OCI-LY1 (cell line): ENCODE measurements around the gene MAPK9.

Experiments used
- H2AFZ ChIP-seq: fragments of 200-600 bp; sonication (generic), shearing (Covaris generic); 2 replicates; pipeline ENCODE4 v1.6.0; 2014; ENCODE audit warnings: antibody characterized with exemption, mild to moderate bottlenecking, low read length
- H3F3A ChIP-seq: fragments of 200-600 bp; sonication (generic), shearing (Covaris generic); 2 replicates; pipeline ENCODE4 v1.6.0; 2014; ENCODE audit warnings: mild to moderate bottlenecking, antibody characterized with exemption, low read length, moderate library complexity; ENCODE audit not compliant: insufficient read depth
- H3K27ac ChIP-seq: fragments of 200-600 bp; sonication (generic); 2 replicates; pipeline ENCODE4 v1.5.1; 2014; ENCODE audit warnings: low read length, mixed run types, mild to moderate bottlenecking, low read depth; ENCODE audit not compliant: poor library complexity, severe bottlenecking
- H3K27me3 ChIP-seq: fragments of 200-600 bp; sonication (generic); 2 replicates; pipeline ENCODE4 v1.6.0; 2014; ENCODE audit warnings: antibody characterized with exemption, mild to moderate bottlenecking, low read length, moderate library complexity; ENCODE audit not compliant: insufficient read depth
- H3K36me3 ChIP-seq: fragments of 200-600 bp; sonication (generic); 2 replicates; pipeline ENCODE4 v1.6.1; 2014; ENCODE audit warnings: mild to moderate bottlenecking, antibody characterized with exemption, low read length, moderate library complexity, mixed read lengths; ENCODE audit not compliant: insufficient read depth
- H3K4me1 ChIP-seq: fragments of 200-600 bp; sonication (generic); 2 replicates; pipeline ENCODE4 v1.5.1; 2014; ENCODE audit warnings: mild to moderate bottlenecking, low read length, moderate library complexity; ENCODE audit not compliant: insufficient read depth, severe bottlenecking
- H3K4me2 ChIP-seq: fragments of 200-600 bp; sonication (generic), shearing (Covaris generic); 2 replicates; pipeline ENCODE4 v1.6.1; 2014; ENCODE audit warnings: low read length
- H3K4me3 ChIP-seq: fragments of 200-600 bp; sonication (generic); 2 replicates; pipeline ENCODE4 v1.5.1; 2014; ENCODE audit warnings: low read length, low read depth, mild to moderate bottlenecking, mixed read lengths; ENCODE audit not compliant: poor library complexity, severe bottlenecking
- H3K79me2 ChIP-seq: fragments of 200-600 bp; shearing (Covaris generic); 2 replicates; pipeline ENCODE4 v1.6.1; 2016; ENCODE audit warnings: mixed run types, low read length, mixed read lengths; ENCODE audit not compliant: insufficient read depth
- H3K9ac ChIP-seq: fragments of 200-600 bp; sonication (generic), shearing (Covaris generic); 2 replicates; pipeline ENCODE4 v1.6.1; 2014; ENCODE audit warnings: mild to moderate bottlenecking, low read length, mixed read lengths
- H3K9me2 ChIP-seq: fragments of 200-600 bp; sonication (generic), shearing (Covaris generic); 2 replicates; pipeline ENCODE4 v1.6.1; 2014; ENCODE audit warnings: low read depth, mild to moderate bottlenecking, low read length, mixed read lengths
- H3K9me3 ChIP-seq: fragments of 200-600 bp; shearing (Covaris generic); 2 replicates; pipeline ENCODE4 v1.6.1; 2014; ENCODE audit warnings: low read length, mixed read lengths
- H4K20me1 ChIP-seq: fragments of 200-600 bp; sonication (generic), shearing (Covaris generic); 2 replicates; pipeline ENCODE4 v1.6.0; 2016; ENCODE audit warnings: mild to moderate bottlenecking, low read length; ENCODE audit not compliant: insufficient read depth
- EZH2 ChIP-seq: fragments of 200-600 bp; sonication (generic), shearing (Covaris generic); IDR thresholded peaks from 2 replicates; pipeline ENCODE4 v1.8.0; 2017; ENCODE audit warnings: borderline replicate concordance, mixed run types, mild to moderate bottlenecking, antibody characterized with exemption, low read length, moderate library complexity, mixed read lengths
- TF ChIP-seq, protein P1 (sequence below): fragments of 200-600 bp; sonication (generic), shearing (Covaris generic); IDR thresholded peaks from 2 replicates; pipeline ENCODE4 v1.5.1; 2017; ENCODE audit warnings: mild to moderate bottlenecking, antibody characterized with exemption, low read length, moderate library complexity, mixed read lengths

MAPK9 gene

DNA sequence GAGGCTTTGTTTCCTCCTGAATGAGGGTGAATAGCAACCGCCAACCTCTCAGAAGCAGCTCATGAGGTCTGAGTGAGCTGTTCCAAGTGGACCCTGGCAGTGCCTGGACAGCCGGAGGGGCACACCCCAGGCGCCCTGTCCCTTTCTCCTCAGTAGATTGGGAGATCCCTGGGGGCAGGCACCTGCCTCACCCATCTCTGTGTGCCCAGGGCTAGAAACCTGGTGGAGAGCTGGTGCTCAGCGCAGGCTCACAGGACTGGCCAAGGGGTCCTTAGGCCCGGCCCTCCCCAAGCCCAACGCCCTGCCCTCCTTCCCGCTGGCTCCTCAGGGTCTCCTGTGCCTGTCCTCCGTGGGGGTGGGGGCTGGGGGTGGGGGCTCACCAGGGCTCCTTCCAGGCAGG, 14.9 kb upstream of the MAPK9 start:
- no peak overlapping the region for H2AFZ ChIP-seq
- no peaks in the 10 kb centered on the region for H3K9me2 ChIP-seq
- no peak overlapping the region for H3K4me2 ChIP-seq
- no peak for TF ChIP-seq EZH2
- TF ChIP-seq, protein P1, sequence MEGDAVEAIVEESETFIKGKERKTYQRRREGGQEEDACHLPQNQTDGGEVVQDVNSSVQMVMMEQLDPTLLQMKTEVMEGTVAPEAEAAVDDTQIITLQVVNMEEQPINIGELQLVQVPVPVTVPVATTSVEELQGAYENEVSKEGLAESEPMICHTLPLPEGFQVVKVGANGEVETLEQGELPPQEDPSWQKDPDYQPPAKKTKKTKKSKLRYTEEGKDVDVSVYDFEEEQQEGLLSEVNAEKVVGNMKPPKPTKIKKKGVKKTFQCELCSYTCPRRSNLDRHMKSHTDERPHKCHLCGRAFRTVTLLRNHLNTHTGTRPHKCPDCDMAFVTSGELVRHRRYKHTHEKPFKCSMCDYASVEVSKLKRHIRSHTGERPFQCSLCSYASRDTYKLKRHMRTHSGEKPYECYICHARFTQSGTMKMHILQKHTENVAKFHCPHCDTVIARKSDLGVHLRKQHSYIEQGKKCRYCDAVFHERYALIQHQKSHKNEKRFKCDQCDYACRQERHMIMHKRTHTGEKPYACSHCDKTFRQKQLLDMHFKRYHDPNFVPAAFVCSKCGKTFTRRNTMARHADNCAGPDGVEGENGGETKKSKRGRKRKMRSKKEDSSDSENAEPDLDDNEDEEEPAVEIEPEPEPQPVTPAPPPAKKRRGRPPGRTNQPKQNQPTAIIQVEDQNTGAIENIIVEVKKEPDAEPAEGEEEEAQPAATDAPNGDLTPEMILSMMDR: no peak
- H3K79me2 ChIP-seq: no peaks in the 10 kb centered on the region
- no peaks in the 10 kb centered on the region for H3K36me3 ChIP-seq
- H4K20me1 ChIP-seq: no peaks in the 10 kb centered on the region
- peaks cover 5% of the 10 kb centered on the region; the same call in 1 of the 2 replicates for H3K27me3 ChIP-seq
- no peaks in the 10 kb centered on the region for H3K4me1 ChIP-seq
- H3F3A ChIP-seq: no peaks in the 10 kb centered on the region
- no peak overlapping the region for H3K9ac ChIP-seq
- no peaks in the 10 kb centered on the region for H3K9me3 ChIP-seq
- H3K27ac ChIP-seq: no peak overlapping the region
- no peak overlapping the region for H3K4me3 ChIP-seq

DNA sequence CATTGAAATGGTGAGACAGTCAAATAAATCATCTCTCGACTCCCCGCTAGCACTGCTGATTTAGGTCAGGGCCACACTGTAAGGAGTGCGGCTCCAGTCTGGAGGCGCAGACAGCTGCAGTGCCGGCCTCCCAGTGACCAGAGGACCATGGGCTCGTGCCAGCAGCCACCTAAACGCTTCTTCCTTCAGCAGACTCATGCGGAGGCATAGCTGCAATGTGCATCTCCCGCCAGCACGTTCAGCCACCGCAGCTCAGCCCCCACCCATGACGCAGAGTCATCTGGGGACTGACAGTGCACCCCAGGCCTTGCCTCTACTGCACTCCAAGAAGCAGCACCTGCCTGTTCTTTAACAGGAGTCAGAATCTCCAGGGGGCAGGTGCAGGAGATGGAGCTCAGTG, 13.6 kb upstream of the MAPK9 start:
- H3K9me3 ChIP-seq: no peaks in the 10 kb centered on the region
- H3K27me3 ChIP-seq: peaks cover 5% of the 10 kb centered on the region; the same call in 1 of the 2 replicates
- no peaks in the 10 kb centered on the region for H4K20me1 ChIP-seq
- no peaks in the 10 kb centered on the region for H3F3A ChIP-seq
- H3K27ac ChIP-seq: no peak overlapping the region
- no peak for TF ChIP-seq EZH2
- TF ChIP-seq, protein P1: no peak
- no peaks in the 10 kb centered on the region for H3K79me2 ChIP-seq
- H3K4me1 ChIP-seq: no peaks in the 10 kb centered on the region
- H3K4me3 ChIP-seq: no peak overlapping the region
- no peaks in the 10 kb centered on the region for H3K9me2 ChIP-seq
- H3K4me2 ChIP-seq: no peak overlapping the region
- no peak overlapping the region for H3K9ac ChIP-seq
- no peaks in the 10 kb centered on the region for H3K36me3 ChIP-seq
- H2AFZ ChIP-seq: no peak overlapping the region

DNA sequence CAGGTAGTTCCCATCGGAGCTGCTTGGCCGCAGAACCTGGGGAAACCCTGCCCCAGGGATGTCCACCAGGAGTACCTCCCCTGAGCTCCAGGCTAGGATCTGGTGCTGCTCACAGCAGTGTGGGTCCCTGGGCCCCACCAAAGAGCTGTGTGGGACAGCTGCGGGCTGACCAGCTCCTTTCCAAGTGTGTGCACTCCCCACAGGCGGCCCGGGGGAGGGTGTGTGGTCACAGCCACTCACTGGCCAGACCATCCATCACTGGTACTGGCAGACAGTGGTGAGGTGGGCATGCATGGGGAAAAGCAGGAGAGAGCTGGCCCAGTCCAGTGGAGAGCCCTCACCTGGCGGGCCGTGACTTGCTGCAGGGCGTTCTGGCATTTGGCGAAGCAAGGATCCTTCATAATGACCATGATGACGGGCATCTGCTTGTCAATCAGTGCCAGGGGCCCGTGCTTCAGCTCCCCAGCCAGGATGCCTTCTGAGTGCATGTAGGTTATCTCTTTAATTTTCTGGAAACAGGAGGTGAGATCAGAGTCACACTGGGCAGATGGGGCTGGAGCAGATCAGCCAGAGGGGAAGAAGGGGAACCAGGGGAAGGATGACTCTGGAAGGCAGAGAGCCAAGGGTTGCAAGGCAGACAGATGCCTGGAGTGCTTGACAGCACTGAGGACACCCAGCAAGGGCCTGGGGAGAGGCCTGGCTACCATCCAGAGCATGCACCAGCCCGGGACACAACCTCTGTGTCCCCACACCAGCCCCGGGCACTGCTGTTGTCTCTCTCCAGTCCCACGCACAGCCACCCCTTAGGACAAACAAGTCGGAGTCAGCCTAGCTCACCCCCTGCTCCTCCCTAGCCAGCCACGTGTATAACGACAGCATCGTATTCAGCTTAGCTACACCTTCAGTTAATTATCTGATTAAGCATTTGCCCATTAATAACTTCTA, 12.8 kb upstream of the MAPK9 start:
- no peak for TF ChIP-seq EZH2
- TF ChIP-seq, protein P1: no peak
- H3K9ac ChIP-seq: no peak overlapping the region
- no peak overlapping the region for H3K27ac ChIP-seq
- H3K27me3 ChIP-seq: peaks cover 5% of the 10 kb centered on the region; the same call in 1 of the 2 replicates
- no peak overlapping the region for H2AFZ ChIP-seq
- no peaks in the 10 kb centered on the region for H3K9me3 ChIP-seq
- H4K20me1 ChIP-seq: no peaks in the 10 kb centered on the region
- H3K36me3 ChIP-seq: no peaks in the 10 kb centered on the region
- H3F3A ChIP-seq: no peaks in the 10 kb centered on the region
- no peak overlapping the region for H3K4me2 ChIP-seq
- no peaks in the 10 kb centered on the region for H3K9me2 ChIP-seq
- H3K4me3 ChIP-seq: no peak overlapping the region
- H3K79me2 ChIP-seq: no peaks in the 10 kb centered on the region
- H3K4me1 ChIP-seq: no peaks in the 10 kb centered on the region
